Measurements from ENCODE around the gene SLC17A7.

The SLC17A7 gene

DNA sequence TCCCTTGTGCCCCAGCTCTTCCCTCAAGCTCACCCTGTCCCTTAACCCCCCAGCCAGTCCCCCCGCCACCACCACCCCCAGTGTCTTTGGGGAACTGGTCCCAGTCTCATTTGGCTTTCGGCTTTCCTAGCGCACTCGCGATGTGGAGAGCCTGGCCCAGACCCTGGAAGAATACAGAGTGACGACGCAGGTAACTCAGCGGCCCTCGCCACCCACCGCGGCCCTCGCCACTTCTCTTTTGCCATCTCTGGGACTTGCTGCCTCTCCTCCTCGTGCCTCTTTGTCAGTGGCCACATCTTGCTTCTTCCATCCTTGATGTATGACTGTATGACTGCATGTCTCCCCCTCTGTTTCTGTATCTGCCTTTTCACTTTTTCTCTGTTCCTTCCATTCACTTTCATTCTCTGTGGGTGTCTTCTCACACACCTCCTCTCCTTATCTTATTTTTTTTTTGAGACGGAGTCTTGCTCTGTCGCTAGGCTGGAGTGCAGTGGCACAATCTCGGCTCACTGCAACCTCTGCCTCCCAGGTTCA lies 33.8 kb downstream of the SLC17A7 start:
- no peaks in the 10 kb centered on the region for H4K20me1 ChIP-seq
- no peaks in the 10 kb centered on the region for H3K9me3 ChIP-seq (replicated peaks in 1 of 11)
- peak overlapping the region; percentile 85 to 99 (median 93) for H3K4me2 ChIP-seq
- no peak overlapping the region for H3K4me3 ChIP-seq
- H3K9ac ChIP-seq = no peak overlapping the region
- peaks cover 73 to 100% (median 99%) of the 10 kb centered on the region in 10 experiments for H3K4me1 ChIP-seq
- no peak for TF ChIP-seq Cebpa-rat (IDR thresholded peaks at IDR 0.05)
- H3K27me3 ChIP-seq = no peaks in the 10 kb centered on the region
- peak overlapping the region in 3 of 11 experiments; percentile 74 to 85 (median 81); a peak in 3 of 22 replicates for H3K27ac ChIP-seq
- H3K36me3 ChIP-seq = no peaks in the 10 kb centered on the region

DNA sequence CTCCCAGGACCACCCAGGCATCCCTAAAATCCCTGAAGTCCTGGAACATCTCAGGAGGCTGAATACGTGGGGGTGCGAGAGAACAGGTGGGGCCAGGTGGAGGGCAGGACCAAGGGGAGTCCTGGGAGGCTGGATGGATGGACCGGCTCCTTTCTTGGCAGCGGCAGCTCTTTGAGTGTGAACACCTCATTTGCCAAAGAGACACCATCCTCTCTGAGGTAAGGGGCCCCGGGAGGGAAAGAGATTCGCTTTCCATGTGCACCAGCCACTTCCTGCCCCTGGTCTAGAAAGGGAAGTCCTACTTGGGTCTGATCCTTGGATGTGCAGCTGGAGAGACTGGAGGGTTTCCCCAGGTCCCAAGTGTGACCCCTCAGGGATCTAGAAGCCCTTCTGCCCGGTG lies 34.2 kb downstream of the SLC17A7 start:
- peaks cover 71 to 100% (median 99%) of the 10 kb centered on the region in 10 experiments for H3K4me1 ChIP-seq
- TF ChIP-seq Cebpa-rat (IDR thresholded peaks at IDR 0.05) = no peak
- no peaks in the 10 kb centered on the region for H3K27me3 ChIP-seq
- no peak overlapping the region for H3K9ac ChIP-seq
- H3K4me2 ChIP-seq = peak overlapping the region; percentile 85 to 99 (median 93); a peak in 21 of 22 replicates
- no peaks in the 10 kb centered on the region for H3K9me3 ChIP-seq (replicated peaks in 1 of 11)
- no peaks in the 10 kb centered on the region for H3K36me3 ChIP-seq
- no peaks in the 10 kb centered on the region for H4K20me1 ChIP-seq
- no peak overlapping the region for H3K4me3 ChIP-seq
- H3K27ac ChIP-seq = no peak overlapping the region

DNA sequence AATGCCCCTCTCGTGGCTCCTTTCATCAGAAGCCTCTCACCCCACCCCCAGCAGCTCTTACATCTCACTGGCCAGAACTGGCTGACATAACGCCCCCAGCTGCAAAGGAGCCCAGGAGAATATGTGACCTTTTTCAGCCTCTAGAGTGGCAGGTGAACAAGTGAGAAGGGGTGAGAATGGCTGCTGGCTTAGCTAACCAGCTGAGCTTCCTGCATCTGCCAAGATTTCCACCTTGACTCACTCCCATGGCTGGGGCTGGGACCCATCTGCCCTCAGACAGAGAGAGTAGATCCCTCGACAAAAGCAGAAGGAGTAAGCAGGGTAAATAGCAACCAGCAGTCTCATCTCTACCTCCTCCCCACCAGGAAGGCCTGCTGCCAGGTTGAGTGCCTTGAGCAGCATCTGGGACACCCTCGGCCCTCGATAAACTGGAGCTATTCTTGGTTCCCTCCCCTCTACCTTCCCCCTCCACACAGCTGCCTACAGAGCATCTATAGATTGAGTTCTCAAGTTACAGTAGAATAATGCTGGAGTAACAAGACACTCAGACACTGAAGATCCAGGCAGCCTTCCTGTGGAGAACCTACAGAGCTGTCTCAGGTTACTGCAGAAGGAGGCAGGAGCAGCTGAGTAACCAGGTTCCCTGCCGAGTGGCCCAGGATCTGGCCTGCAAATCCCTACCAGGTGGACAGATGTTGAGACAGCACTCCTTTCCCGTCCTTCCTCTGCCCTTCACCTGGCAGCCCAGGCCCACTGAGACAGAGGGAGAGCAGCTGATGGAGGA lies 37.7 kb downstream of the SLC17A7 start:
- peak overlapping the region; percentile 15 to 95 (median 73) for H3K4me2 ChIP-seq

DNA sequence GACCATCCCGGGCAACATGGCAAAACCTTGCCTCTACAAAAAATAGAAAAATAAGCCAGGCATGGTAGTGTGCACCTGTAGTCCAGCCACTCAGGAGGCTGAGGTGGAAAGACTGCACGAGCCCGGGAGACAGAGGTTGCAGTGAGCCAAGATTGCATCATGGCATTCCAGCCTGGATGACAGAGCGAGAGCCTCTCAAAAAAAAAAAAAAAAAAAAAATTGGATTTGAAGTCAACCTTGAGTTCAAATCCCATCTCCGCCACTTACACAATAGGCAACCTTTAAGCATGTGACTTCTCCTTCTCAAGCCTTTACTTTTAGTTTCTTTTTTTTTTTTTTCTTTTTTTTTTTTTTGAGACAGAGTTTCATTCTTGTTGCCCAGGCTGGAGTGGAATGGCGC lies 41.3 kb downstream of the SLC17A7 start:
- Histone ChIP-seq H3K9ac (no peak overlapping the region), H3K4me1 (peaks cover 15 to 79% (median 63%) of the 10 kb centered on the region in 10 experiments), H3K4me2 (peak overlapping the region in 1 of 11 experiments; percentile 48; a peak in 1 of 22 replicates), H4K20me1 (no peaks in the 10 kb centered on the region), H3K4me3 (no peak overlapping the region), H3K27ac (no peak overlapping the region), H3K36me3 (no peaks in the 10 kb centered on the region), H3K9me3 (replicated peaks in 1 of 11) (no peaks in the 10 kb centered on the region), H3K27me3 (peaks cover 0 to 4% (median 0%) of the 10 kb centered on the region in 11 experiments; a peak in 3 of 22 replicates)
- TF ChIP-seq Cebpa-rat (IDR thresholded peaks at IDR 0.05) = no peak

More for the DNA sequence above, 37.7 kb downstream of the SLC17A7 start:
- Histone ChIP-seq H3K4me3 (no peak overlapping the region), H3K36me3 (no peaks in the 10 kb centered on the region), H3K27me3 (no peaks in the 10 kb centered on the region), H4K20me1 (no peaks in the 10 kb centered on the region), H3K4me1 (peaks cover 36 to 87% (median 77%) of the 10 kb centered on the region in 10 experiments), H3K9me3 (replicated peaks in 1 of 11) (no peaks in the 10 kb centered on the region), H3K9ac (peak overlapping the region in 8 of 11 experiments; percentile 1 to 67 (median 48); a peak in 12 of 22 replicates), H3K27ac (peak overlapping the region in 8 of 11 experiments; percentile 24 to 75 (median 64); a peak in 16 of 22 replicates)
- TF ChIP-seq Cebpa-rat (IDR thresholded peaks at IDR 0.05) = peak in 1 of 11 experiments; percentile 69; a peak in 1 of 22 replicates

DNA sequence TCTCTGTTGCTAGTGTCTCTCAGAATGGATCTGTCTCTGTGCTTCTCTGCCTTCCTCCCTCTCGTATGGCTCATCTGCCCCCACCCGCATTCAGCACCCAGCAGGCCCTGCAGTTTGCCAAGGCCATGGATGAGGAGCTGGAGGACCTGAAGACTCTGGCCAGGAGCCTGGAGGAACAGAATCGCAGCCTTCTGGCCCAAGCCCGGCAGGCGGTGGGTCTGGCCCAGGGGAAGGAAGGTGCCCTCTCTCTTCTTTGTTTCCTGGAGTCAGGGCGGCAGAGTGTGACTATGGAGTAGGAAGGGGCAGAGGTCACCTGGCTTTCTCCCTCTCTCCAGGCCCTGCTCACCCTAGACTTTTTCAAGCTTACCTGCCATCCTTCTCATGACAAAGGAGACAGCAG lies 42.4 kb downstream of the SLC17A7 start:
- no peaks in the 10 kb centered on the region for H3K36me3 ChIP-seq
- H3K4me3 ChIP-seq = no peak overlapping the region
- H4K20me1 ChIP-seq = no peaks in the 10 kb centered on the region
- H3K4me2 ChIP-seq = peak overlapping the region in 9 of 11 experiments; percentile 29 to 70 (median 49); a peak in 18 of 22 replicates
- peak overlapping the region in 4 of 11 experiments; percentile 2 to 24 (median 6); a peak in 3 of 22 replicates for H3K9ac ChIP-seq
- no peak for TF ChIP-seq Cebpa-rat (IDR thresholded peaks at IDR 0.05)
- peaks cover 0 to 4% (median 0%) of the 10 kb centered on the region in 11 experiments; a peak in 3 of 22 replicates for H3K27me3 ChIP-seq
- H3K9me3 ChIP-seq (replicated peaks in 1 of 11) = no peaks in the 10 kb centered on the region
- peaks cover 15 to 70% (median 57%) of the 10 kb centered on the region in 10 experiments for H3K4me1 ChIP-seq
- no peak overlapping the region; a peak in 2 of 22 replicates for H3K27ac ChIP-seq

DNA sequence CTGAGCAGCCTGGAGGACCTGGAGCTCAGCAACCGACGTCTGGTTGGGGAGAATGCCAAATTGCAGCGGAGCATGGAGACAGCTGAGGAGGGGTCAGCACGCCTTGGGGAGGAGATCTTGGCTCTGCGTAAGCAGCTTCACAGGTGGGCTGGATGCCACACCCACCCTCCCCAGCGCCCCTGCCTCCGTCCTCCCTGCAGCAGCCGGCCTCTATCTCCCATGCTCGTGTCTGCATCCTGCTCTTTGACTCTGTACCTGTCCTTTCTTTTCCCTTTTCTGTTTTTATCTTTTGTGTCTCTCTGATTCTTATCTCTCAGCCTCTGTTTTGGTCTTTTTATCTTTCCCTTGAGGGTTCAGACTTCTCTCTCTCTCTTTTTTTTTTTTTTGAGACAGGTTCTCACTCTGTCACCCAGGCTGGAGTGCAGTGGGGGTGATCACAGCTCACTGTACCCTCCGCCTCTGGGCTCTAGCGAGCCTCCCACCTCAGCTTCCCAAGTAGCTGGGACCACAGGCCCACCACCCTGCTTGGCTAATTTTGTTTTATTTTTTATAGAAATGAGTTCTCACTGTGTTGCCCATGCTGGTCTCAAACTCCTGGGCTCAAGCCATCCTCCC lies 43.2 kb downstream of the SLC17A7 start:
- Histone ChIP-seq H3K4me3 (no peak overlapping the region), H3K27me3 (peaks cover 0 to 4% (median 0%) of the 10 kb centered on the region in 11 experiments; a peak in 4 of 22 replicates)

DNA sequence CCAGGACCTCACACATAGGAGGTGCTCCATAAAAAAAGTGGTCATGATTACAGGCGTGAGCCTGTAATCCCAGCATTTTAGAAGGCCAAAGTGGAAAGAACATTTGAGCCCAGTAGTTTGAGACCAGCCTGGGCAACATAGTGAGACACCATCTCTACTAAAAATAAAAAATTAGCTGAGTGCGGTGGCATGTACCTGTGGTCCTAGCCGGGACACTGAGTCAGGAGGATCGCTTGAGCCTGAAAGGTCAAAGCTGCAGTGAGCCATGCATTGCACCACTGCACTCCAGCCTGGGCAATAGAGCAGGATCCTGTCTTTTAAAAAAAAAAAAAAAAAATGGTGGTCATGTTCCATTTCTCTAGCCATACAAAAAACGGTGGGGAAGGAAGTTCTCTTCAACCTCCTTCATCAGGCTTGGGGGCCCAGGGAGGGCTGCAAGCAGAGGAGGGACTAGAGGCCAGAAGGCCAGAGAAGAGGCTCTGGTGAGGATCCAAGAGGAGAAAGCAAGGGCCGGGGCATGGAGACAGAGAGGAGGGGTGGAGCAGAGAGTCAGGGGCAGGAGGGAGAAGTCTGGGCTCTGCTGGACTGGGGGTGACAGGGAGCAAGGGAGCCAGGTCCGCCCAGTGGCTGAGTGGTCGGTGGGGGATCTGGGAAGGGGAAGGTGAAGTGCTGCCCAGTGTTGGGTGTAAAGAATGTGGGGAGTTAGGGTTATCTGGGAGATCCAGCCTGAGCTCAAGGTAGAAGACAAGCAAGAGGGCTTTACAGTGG lies 44.4 kb downstream of the SLC17A7 start:
- Histone ChIP-seq H3K27ac (no peak overlapping the region), H3K27me3 (peaks cover 0 to 12% (median 4%) of the 10 kb centered on the region in 11 experiments; a peak in 8 of 22 replicates), H4K20me1 (no peaks in the 10 kb centered on the region)

More for the DNA sequence above, 43.2 kb downstream of the SLC17A7 start:
- peak overlapping the region in 5 of 11 experiments; percentile 2 to 57 (median 24); a peak in 2 of 22 replicates for H3K9ac ChIP-seq
- no peaks in the 10 kb centered on the region for H4K20me1 ChIP-seq
- H3K4me1 ChIP-seq = peaks cover 7 to 70% (median 51%) of the 10 kb centered on the region in 10 experiments; a peak in 19 of 20 replicates
- no peak overlapping the region for H3K27ac ChIP-seq
- no peak for TF ChIP-seq Cebpa-rat (IDR thresholded peaks at IDR 0.05)
- peak overlapping the region in 9 of 11 experiments; percentile 29 to 70 (median 49); a peak in 18 of 22 replicates for H3K4me2 ChIP-seq
- no peaks in the 10 kb centered on the region for H3K9me3 ChIP-seq (replicated peaks in 1 of 11)
- no peaks in the 10 kb centered on the region for H3K36me3 ChIP-seq

More for the DNA sequence above, 44.4 kb downstream of the SLC17A7 start:
- Histone ChIP-seq H3K4me2 (peak overlapping the region in 9 of 11 experiments; percentile 39 to 70 (median 49); a peak in 15 of 22 replicates), H3K9ac (no peak overlapping the region), H3K36me3 (no peaks in the 10 kb centered on the region), H3K4me3 (no peak overlapping the region), H3K4me1 (peaks cover 0 to 68% (median 44%) of the 10 kb centered on the region in 10 experiments; a peak in 16 of 20 replicates), H3K9me3 (replicated peaks in 1 of 11) (no peaks in the 10 kb centered on the region)
- no peak for TF ChIP-seq Cebpa-rat (IDR thresholded peaks at IDR 0.05)
